ENCODE results near the gene CRACR2A.

CRACR2A gene

DNA sequence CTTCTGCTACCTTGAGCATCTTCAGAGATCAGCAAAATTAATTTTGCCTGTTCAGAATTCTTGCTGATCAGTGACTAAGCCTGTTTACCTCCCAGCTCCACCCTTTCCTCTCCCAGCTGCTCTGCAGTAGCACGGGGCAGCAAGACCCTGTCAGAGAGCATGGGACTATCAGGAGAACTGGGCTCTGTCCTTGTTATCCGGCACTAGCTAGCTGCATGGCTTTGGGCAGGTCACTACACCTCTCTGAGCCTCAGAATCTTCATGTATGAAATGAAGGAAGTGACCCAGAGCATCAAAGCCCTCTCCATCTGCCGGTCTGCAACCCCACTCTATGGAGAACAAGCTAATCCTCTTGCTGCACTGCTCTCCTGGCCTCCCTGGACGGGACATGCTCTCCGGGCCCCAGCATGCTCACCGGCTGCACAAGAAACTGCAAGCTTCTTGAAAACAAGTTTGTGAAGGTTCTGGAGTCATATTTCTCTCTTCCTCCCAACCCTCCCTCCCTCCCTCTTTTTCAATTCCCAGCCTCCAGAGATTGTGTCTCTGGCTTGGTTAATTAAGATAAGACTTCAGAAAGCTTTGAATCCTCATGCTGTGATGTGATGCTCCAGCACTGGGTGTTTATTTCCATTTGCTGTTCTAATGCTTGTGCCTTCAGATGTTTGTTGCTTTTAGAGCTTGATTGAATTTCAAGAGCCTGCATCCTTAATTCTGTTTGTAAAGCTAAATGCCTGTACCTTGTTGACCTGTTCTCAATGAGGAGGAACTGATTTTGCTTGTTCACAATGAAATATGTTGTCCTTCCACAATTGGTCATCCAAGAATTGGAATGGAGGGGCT is 101.1 kb downstream of the CRACR2A start:
- no peak overlapping the region for H3K4me3 ChIP-seq (ENCODE audit: low read length)
- H3K4me1 ChIP-seq (ENCODE audit: low read length) = no peaks in the 10 kb centered on the region
- no peaks in the 10 kb centered on the region for H4K20me1 ChIP-seq (ENCODE audit: insufficient read depth, low read length)
- H3K79me2 ChIP-seq (ENCODE audit: low read length) = no peaks in the 10 kb centered on the region
- no peak overlapping the region for H3K4me2 ChIP-seq (ENCODE audit: low read length)
- H3K27ac ChIP-seq (ENCODE audit: low read length) = no peak overlapping the region
- TF ChIP-seq EZH2phosphoT487 (IDR thresholded peaks at IDR 0.05; ENCODE audit: low read depth) = no peak
- TF ChIP-seq, protein P1, sequence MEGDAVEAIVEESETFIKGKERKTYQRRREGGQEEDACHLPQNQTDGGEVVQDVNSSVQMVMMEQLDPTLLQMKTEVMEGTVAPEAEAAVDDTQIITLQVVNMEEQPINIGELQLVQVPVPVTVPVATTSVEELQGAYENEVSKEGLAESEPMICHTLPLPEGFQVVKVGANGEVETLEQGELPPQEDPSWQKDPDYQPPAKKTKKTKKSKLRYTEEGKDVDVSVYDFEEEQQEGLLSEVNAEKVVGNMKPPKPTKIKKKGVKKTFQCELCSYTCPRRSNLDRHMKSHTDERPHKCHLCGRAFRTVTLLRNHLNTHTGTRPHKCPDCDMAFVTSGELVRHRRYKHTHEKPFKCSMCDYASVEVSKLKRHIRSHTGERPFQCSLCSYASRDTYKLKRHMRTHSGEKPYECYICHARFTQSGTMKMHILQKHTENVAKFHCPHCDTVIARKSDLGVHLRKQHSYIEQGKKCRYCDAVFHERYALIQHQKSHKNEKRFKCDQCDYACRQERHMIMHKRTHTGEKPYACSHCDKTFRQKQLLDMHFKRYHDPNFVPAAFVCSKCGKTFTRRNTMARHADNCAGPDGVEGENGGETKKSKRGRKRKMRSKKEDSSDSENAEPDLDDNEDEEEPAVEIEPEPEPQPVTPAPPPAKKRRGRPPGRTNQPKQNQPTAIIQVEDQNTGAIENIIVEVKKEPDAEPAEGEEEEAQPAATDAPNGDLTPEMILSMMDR (IDR thresholded peaks at IDR 0.05; ENCODE audit: low read depth, low read length) = no peak
- H3K27me3 ChIP-seq (ENCODE audit: low read depth, low read length) = no peaks in the 10 kb centered on the region
- peaks cover 9% of the 10 kb centered on the region for H3K36me3 ChIP-seq (replicated peaks; ENCODE audit: low read depth, low read length)
- no peak overlapping the region for H3K9ac ChIP-seq (ENCODE audit: low read length)
- H3K9me3 ChIP-seq (ENCODE audit: insufficient read depth, low read length) = no peaks in the 10 kb centered on the region
- no peak overlapping the region for H2AFZ ChIP-seq (ENCODE audit: low read depth, low read length)

DNA sequence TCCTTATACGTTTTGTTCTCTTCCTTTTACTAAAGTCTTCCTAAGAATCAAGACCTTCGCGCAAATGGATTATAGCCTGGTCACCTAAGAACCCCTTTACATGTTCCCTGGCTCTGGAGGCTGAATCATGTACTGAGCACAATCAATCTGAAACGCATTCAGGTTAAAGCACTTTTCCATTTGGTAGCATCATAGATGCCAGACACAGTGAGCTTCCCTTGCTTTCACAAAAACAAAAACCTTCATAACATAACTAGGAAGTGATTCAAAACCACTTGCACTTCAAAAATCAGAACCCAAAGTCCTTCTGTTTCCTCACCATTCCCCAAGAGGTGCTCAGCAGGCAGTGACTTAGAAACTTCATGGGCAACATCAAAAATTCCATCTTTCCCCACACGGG is 105.4 kb downstream of the CRACR2A start:
- Histone ChIP-seq H3K27ac (ENCODE audit: low read length) (no peak overlapping the region), H4K20me1 (ENCODE audit: insufficient read depth, low read length) (no peaks in the 10 kb centered on the region), H3K36me3 (replicated peaks; ENCODE audit: low read depth, low read length) (no peaks in the 10 kb centered on the region), H3K4me3 (ENCODE audit: low read length) (no peak overlapping the region), H3K79me2 (ENCODE audit: low read length) (no peaks in the 10 kb centered on the region), H3K4me2 (ENCODE audit: low read length) (no peak overlapping the region), H3K9me3 (ENCODE audit: insufficient read depth, low read length) (no peaks in the 10 kb centered on the region), H2AFZ (ENCODE audit: low read depth, low read length) (no peak overlapping the region), H3K27me3 (ENCODE audit: low read depth, low read length) (no peaks in the 10 kb centered on the region), H3K9ac (ENCODE audit: low read length) (no peak overlapping the region), H3K4me1 (ENCODE audit: low read length) (no peaks in the 10 kb centered on the region)
- TF ChIP-seq EZH2phosphoT487 (IDR thresholded peaks at IDR 0.05; ENCODE audit: low read depth) = no peak
- TF ChIP-seq, protein P1 (IDR thresholded peaks at IDR 0.05; ENCODE audit: low read depth, low read length) = no peak

DNA sequence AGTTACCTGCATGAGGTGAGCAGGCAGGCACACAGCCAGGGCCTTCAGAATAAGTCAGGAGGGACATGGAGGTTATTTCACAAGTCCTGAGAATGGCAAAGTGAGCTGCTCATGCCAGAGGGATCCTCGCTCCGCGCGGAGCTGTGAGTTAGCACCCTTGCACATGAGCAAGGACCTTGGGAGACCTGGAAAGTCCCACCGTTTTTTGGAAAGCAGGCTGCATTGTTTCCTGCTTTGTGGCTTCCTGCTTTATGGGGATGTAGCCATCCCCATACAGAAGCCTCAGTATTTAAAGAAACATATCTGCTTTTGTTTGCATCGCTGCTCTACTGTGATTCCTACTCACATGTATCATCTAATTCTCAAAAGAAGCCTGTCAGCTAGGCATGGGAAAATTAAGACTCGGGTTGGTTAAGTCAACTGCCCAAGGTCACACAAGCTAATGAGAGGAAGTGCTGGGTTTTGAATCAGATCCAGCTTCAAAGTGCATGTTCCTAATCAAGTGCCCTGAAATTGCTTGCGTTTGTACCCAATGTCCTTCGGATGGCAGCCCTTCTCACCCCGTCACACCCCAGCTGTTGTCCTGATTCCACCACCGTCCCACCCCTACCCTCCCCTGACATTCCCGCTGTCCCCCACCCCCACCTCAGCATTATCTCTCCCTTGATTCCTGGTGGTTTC is 106.2 kb downstream of the CRACR2A start:
- no peaks in the 10 kb centered on the region for H3K9me3 ChIP-seq (ENCODE audit: insufficient read depth, low read length)
- H3K27ac ChIP-seq (ENCODE audit: low read length) = no peak overlapping the region
- no peaks in the 10 kb centered on the region for H3K36me3 ChIP-seq (replicated peaks; ENCODE audit: low read depth, low read length)
- TF ChIP-seq, protein P1 (IDR thresholded peaks at IDR 0.05; ENCODE audit: low read depth, low read length) = no peak
- TF ChIP-seq EZH2phosphoT487 (IDR thresholded peaks at IDR 0.05; ENCODE audit: low read depth) = no peak
- H4K20me1 ChIP-seq (ENCODE audit: insufficient read depth, low read length) = no peaks in the 10 kb centered on the region
- no peak overlapping the region for H3K9ac ChIP-seq (ENCODE audit: low read length)
- H3K4me2 ChIP-seq (ENCODE audit: low read length) = no peak overlapping the region
- no peaks in the 10 kb centered on the region for H3K79me2 ChIP-seq (ENCODE audit: low read length)
- H3K4me3 ChIP-seq (ENCODE audit: low read length) = no peak overlapping the region
- H2AFZ ChIP-seq (ENCODE audit: low read depth, low read length) = no peak overlapping the region
- no peaks in the 10 kb centered on the region for H3K27me3 ChIP-seq (ENCODE audit: low read depth, low read length)
- no peaks in the 10 kb centered on the region for H3K4me1 ChIP-seq (ENCODE audit: low read length)

DNA sequence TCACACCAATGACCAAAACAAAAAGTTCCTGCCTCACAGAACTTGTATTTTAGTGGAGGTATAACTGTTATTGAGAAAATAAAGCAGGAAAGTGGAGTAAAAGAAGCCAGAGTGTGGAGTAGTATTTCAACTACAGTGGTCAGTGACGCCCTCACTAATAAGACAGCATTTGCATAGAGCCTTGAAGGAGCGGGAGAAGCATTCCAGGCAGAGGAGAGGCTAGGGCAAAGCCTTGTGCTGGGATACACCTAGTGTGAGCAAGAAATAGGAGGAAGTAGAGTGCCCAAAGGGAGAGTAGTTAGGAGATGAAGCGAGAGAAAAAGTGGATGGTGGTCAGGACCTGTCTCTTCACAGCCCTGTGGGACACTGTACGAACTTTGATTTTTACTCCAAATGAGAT is 107.8 kb downstream of the CRACR2A start:
- TF ChIP-seq, protein P1 (IDR thresholded peaks at IDR 0.05; ENCODE audit: low read depth, low read length) = no peak
- no peak for TF ChIP-seq EZH2phosphoT487 (IDR thresholded peaks at IDR 0.05; ENCODE audit: low read depth)
- Histone ChIP-seq H3K9ac (ENCODE audit: low read length) (no peak overlapping the region), H3K4me1 (ENCODE audit: low read length) (no peaks in the 10 kb centered on the region), H3K27ac (ENCODE audit: low read length) (no peak overlapping the region), H3K4me2 (ENCODE audit: low read length) (no peak overlapping the region), H3K27me3 (ENCODE audit: low read depth, low read length) (no peaks in the 10 kb centered on the region), H4K20me1 (ENCODE audit: insufficient read depth, low read length) (no peaks in the 10 kb centered on the region), H3K9me3 (ENCODE audit: insufficient read depth, low read length) (no peaks in the 10 kb centered on the region), H2AFZ (ENCODE audit: low read depth, low read length) (no peak overlapping the region), H3K36me3 (replicated peaks; ENCODE audit: low read depth, low read length) (no peaks in the 10 kb centered on the region), H3K79me2 (ENCODE audit: low read length) (no peaks in the 10 kb centered on the region), H3K4me3 (ENCODE audit: low read length) (no peak overlapping the region)
